NB4 (cell line): ENCODE data around the gene GLIPR1L1.

Experiments
- CTCF ChIP-seq: IDR thresholded peaks from one replicate; pipeline ENCODE4 v1.5.1; 2012; ENCODE audit warnings: low read depth, low read length
- POLR2A ChIP-seq: IDR thresholded peaks from 2 replicates; pipeline ENCODE4 v1.6.1; 2011; ENCODE audit warnings: mild to moderate bottlenecking; ENCODE audit not compliant: insufficient read length; ENCODE audit errors: extremely low read depth

GRCh38 chr12:75305412-75306332 lies 28.8 kb upstream of the GLIPR1L1 start:
- TF ChIP-seq CTCF (no peak), POLR2A (no peak)
